CD4-positive, alpha-beta T cell (primary cell): Measurements from ENCODE around the gene MSL1. TPM values are rescaled to one million over a fixed set of nuclear protein-coding genes. Genes with fewer than 3 reads are reported as not detected.

Experiments
- ATAC-seq: fragments of 200-7000 bp; cut with Tn5 transposase; one replicate; pipeline ENCODE4 v1.10.0; 2022; ENCODE audit warnings: mild to moderate bottlenecking; ENCODE audit not compliant: poor library complexity
- CTCF ChIA-PET: fragments of 350-600 bp; sonication (Branson Sonifier 250); formaldehyde crosslinking; loops from one replicate; lab custom pipeline; 2021; ENCODE audit warnings: antibody characterized with exemption, inconsistent platforms; lab: Charles Lee
- POLR2A ChIA-PET: fragments of 350-600 bp; sonication (Branson Sonifier 250); formaldehyde crosslinking; loops from one replicate; lab custom pipeline; 2021; ENCODE audit warnings: antibody characterized with exemption, inconsistent platforms; lab: Charles Lee
- DNase-seq, 14 experiments: peaks; one replicate each; pipeline ENCODE4 v3.0.0-alpha.2; 2013 to 2020; ENCODE audit warnings: mixed read lengths in 2 of 14
- H3K27ac ChIP-seq, 2 donors: one replicate each; pipeline versions ENCODE4 v1.5.1 to v1.7.0; 2013; ENCODE audit warnings: low read length in 2 of 2, low read depth in 1 of 2, mild to moderate bottlenecking in 1 of 2
- H3K27me3 ChIP-seq, 2 experiments: 1 replicate in 1 of 2; 2 replicates in 1 of 2; pipeline versions ENCODE4 v1.6.1 to v1.7.0; 2013; ENCODE audit warnings: low read length in 2 of 2, control low read depth in 1 of 2, mild to moderate bottlenecking in 1 of 2, moderate library complexity in 1 of 2; ENCODE audit not compliant: insufficient read depth in 2 of 2, control insufficient read depth in 1 of 2
- H3K36me3 ChIP-seq: one replicate; pipeline ENCODE4 v1.6.1; 2013; ENCODE audit warnings: low read length, control low read depth; ENCODE audit not compliant: insufficient read depth
- H3K4me1 ChIP-seq: one replicate; pipeline ENCODE4 v1.6.1; 2013; ENCODE audit warnings: low read length, control low read depth; ENCODE audit not compliant: insufficient read depth
- H3K4me3 ChIP-seq: one replicate; pipeline ENCODE4 v1.5.1; 2013; ENCODE audit warnings: mild to moderate bottlenecking, low read length, moderate library complexity
- H3K9me3 ChIP-seq, 2 experiments: 1 replicate in 1 of 2; 2 replicates in 1 of 2; pipeline versions ENCODE4 v1.6.1 to v1.7.0; 2013; ENCODE audit warnings: low read length in 2 of 2, mild to moderate bottlenecking in 2 of 2, control low read depth in 1 of 2, moderate library complexity in 1 of 2; ENCODE audit not compliant: control insufficient read depth in 1 of 2, insufficient read depth in 1 of 2
- H3K27ac Mint-ChIP-seq: one replicate; pipeline ENCODE4 v1.8.0; 2020; ENCODE audit warnings: mixed read lengths
- H3K27me3 Mint-ChIP-seq: one replicate; pipeline ENCODE4 v1.8.0; 2021; ENCODE audit warnings: mixed read lengths
- H3K36me3 Mint-ChIP-seq: one replicate; pipeline ENCODE4 v1.8.0; 2021; ENCODE audit warnings: low read depth, mixed read lengths
- H3K4me1 Mint-ChIP-seq: one replicate; pipeline ENCODE4 v1.8.0; 2021; ENCODE audit warnings: low read depth, mixed read lengths
- H3K4me3 Mint-ChIP-seq: one replicate; pipeline ENCODE4 v1.8.0; 2020; ENCODE audit warnings: mild to moderate bottlenecking, mixed read lengths
- H3K9me3 Mint-ChIP-seq: one replicate; pipeline ENCODE4 v1.8.0; 2020; ENCODE audit warnings: mixed read lengths
- intact Hi-C, 2 experiments: fragments of 100-400 bp; cut with DNase I in 1 of 2; cut with micrococcal nuclease in 1 of 2; formaldehyde crosslinking; loops; one replicate each; pipeline versions ENCODE4 v1.15.1 to v1.9.0; 2023 to 2025; cut with DNase I, micrococcal nuclease
- total RNA-seq, 174 experiments: library from RNA in 2 of 174; stranded (reverse) in 2 of 174; gene quantifications; one replicate each; pipeline ENCODE4 v1.2.3 and lab custom pipeline; 2021 to 2026
- TF ChIP-seq, protein P1 (sequence below): fragments of 200-600 bp; IDR thresholded peaks from one replicate; pipeline ENCODE4 v1.8.0; 2022; ENCODE audit warnings: antibody characterized with exemption, mild to moderate bottlenecking

MSL1 gene
- total RNA-seq, 2 experiments from 2014 or later, result 77.0 to 79.2 TPM

- H3K4me1 ChIP-seq, result peaks cover 52% of the 10 kb centered on the region
- ChIA-PET CTCF (interaction anchor here (1.2 to 2.8 kb wide), 13 partner anchors 9 to 94 kb away, joined by 3 to 49 read pairs (median 8); partner anchors contain the start of genes MED24, NR1D1 and THRA), POLR2A (interaction anchor here (1.0 to 4.4 kb wide), 6 partner anchors 11 to 93 kb away, joined by 3 to 46 read pairs (median 16); partner anchors contain the start of genes NR1D1 and THRA)
- no peaks in the 10 kb centered on the region for H3K27me3 ChIP-seq
- no peaks in the 10 kb centered on the region for H3K9me3 Mint-ChIP-seq
- intact Hi-C loops, result loop anchor here (1.0 kb wide), 2 partner anchors 13 to 35 kb away; partner anchors contain the start of gene THRA (in 2 of the 2)
- H3K36me3 ChIP-seq, result peaks cover 48% of the 10 kb centered on the region
- no peak overlapping the region for H3K27ac ChIP-seq
- H3K4me3 Mint-ChIP-seq, result no peak overlapping the region
- peaks cover 55% of the 10 kb centered on the region for H3K4me1 Mint-ChIP-seq
- ATAC-seq (no peak), DNase-seq (peak in 1 of 14 experiments; percentile 29)
- H3K4me3 ChIP-seq, result no peak overlapping the region
- H3K36me3 Mint-ChIP-seq, result peaks cover 39% of the 10 kb centered on the region
- H3K9me3 ChIP-seq, result no peaks in the 10 kb centered on the region
- H3K27me3 Mint-ChIP-seq, result no peaks in the 10 kb centered on the region
- no peak overlapping the region for H3K27ac Mint-ChIP-seq
- TF ChIP-seq, protein P1, sequence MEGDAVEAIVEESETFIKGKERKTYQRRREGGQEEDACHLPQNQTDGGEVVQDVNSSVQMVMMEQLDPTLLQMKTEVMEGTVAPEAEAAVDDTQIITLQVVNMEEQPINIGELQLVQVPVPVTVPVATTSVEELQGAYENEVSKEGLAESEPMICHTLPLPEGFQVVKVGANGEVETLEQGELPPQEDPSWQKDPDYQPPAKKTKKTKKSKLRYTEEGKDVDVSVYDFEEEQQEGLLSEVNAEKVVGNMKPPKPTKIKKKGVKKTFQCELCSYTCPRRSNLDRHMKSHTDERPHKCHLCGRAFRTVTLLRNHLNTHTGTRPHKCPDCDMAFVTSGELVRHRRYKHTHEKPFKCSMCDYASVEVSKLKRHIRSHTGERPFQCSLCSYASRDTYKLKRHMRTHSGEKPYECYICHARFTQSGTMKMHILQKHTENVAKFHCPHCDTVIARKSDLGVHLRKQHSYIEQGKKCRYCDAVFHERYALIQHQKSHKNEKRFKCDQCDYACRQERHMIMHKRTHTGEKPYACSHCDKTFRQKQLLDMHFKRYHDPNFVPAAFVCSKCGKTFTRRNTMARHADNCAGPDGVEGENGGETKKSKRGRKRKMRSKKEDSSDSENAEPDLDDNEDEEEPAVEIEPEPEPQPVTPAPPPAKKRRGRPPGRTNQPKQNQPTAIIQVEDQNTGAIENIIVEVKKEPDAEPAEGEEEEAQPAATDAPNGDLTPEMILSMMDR, result no peak
Measured at GRCh38 chr17:40074871-40075200, 46.9 kb upstream of the MSL1 start.

GRCh38 chr17:40075201-40075941 is 46.4 kb upstream of the MSL1 start:
- H3K4me3 ChIP-seq, result no peak overlapping the region
- ATAC-seq (peak; percentile 91), DNase-seq (peak; percentile 58 to 82 (median 66))
- H3K36me3 Mint-ChIP-seq, result peaks cover 39% of the 10 kb centered on the region
- H3K9me3 Mint-ChIP-seq, result no peaks in the 10 kb centered on the region
- H3K4me1 ChIP-seq, result peaks cover 47% of the 10 kb centered on the region
- POLR2A ChIA-PET, result interaction anchor here (0.8 to 4.4 kb wide), 11 partner anchors 12 to 94 kb away, joined by 3 to 46 read pairs (median 8); partner anchors contain the start of genes CASC3, MED24, NR1D1 and THRA
- peak overlapping the region; percentile 10 for H3K27ac Mint-ChIP-seq
- CTCF ChIA-PET, result interaction anchor here (0.5 to 2.8 kb wide), 22 partner anchors 10 to 242 kb away, joined by 3 to 49 read pairs (median 5); partner anchors contain the start of genes MED24, NR1D1 and THRA
- TF ChIP-seq, protein P1, result peak; percentile 89
- no peaks in the 10 kb centered on the region for H3K9me3 ChIP-seq
- peaks cover 50% of the 10 kb centered on the region for H3K4me1 Mint-ChIP-seq
- H3K27me3 ChIP-seq, result no peaks in the 10 kb centered on the region
- no peak overlapping the region for H3K27ac ChIP-seq
- H3K36me3 ChIP-seq, result peaks cover 48% of the 10 kb centered on the region
- intact Hi-C loops, result loop anchor here (1.0 kb wide), 1 partner anchor 13 kb away; the partner anchor contains the start of gene THRA (in 2 of the 2)
- no peak overlapping the region for H3K4me3 Mint-ChIP-seq
- H3K27me3 Mint-ChIP-seq, result no peaks in the 10 kb centered on the region

DNA sequence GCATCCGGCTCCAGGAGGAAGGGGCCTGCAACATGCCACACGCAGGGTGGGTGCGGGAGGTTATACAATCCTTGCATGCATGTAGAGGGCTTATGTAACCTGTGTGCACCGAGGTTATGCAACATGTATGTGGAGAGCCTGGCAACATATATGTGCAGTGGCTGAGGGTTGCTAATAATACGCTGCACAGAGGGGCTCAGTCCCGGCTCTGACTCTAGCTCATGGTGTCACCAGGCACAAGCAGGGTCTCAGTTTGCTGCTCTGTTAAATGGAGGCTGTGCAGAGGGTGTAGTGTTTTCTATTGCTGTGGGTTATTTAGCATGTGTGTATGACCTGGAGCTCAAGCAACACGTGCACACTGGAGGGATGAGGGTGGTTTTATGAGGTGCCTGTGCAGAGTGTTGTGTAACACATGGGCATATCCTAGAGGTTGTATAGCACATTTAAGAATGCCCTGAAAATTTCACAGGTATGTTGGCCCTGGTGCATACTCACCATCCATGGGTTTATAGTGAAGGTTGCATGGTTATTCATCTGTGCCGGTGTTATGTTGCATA is 45.8 kb upstream of the MSL1 start:
- Mint-ChIP-seq H3K27ac (peak overlapping the region; percentile 10), H3K27me3 (no peaks in the 10 kb centered on the region), H3K9me3 (no peaks in the 10 kb centered on the region), H3K36me3 (peaks cover 42% of the 10 kb centered on the region), H3K4me1 (peaks cover 43% of the 10 kb centered on the region), H3K4me3 (no peak overlapping the region)
- TF ChIP-seq, protein P1, result no peak
- ChIA-PET CTCF (interaction anchor here (0.5 to 2.8 kb wide), 22 partner anchors 9 to 242 kb away, joined by 3 to 49 read pairs (median 5); partner anchors contain the start of genes MED24, NR1D1 and THRA), POLR2A (interaction anchor here (0.8 to 4.4 kb wide), 11 partner anchors 12 to 95 kb away, joined by 3 to 46 read pairs (median 8); partner anchors contain the start of genes CASC3, MED24, NR1D1 and THRA)
- Histone ChIP-seq H3K27ac (no peak overlapping the region), H3K4me3 (no peak overlapping the region), H3K27me3 (no peaks in the 10 kb centered on the region), H3K9me3 (no peaks in the 10 kb centered on the region), H3K4me1 (peaks cover 40% of the 10 kb centered on the region), H3K36me3 (peaks cover 48% of the 10 kb centered on the region)
- no peak for DNase-seq
- intact Hi-C loops, result loop anchor here (1.0 kb wide), 1 partner anchor 14 kb away; the partner anchor contains the start of gene THRA (in 2 of the 2)
- ATAC-seq, result no peak
